Epithelial cell of esophagus (primary cell): ENCODE results near the gene TCP11L2.

Experiments
- DNase-seq: peaks from one replicate; pipeline ENCODE4 v3.0.0; 2010; ENCODE audit warnings: low read depth
- H3K4me3 ChIP-seq: 2 replicates; pipeline ENCODE4 v1.5.1; 2011; ENCODE audit warnings: mild to moderate bottlenecking, low read length, control low read depth
- CTCF ChIP-seq: IDR thresholded peaks from 2 replicates; pipeline ENCODE4 v1.5.1; 2011; ENCODE audit warnings: low read depth, mild to moderate bottlenecking, low read length, control low read depth, inconsistent platforms; ENCODE audit not compliant: insufficient read depth; ENCODE audit errors: missing control alignments

TCP11L2 gene

GRCh38 chr12:106304797-106305196, 2.3 kb downstream of the TCP11L2 start:
- no peak overlapping the region for H3K4me3 ChIP-seq
- no peak for TF ChIP-seq CTCF
- no peak for DNase-seq

GRCh38 chr12:106305376-106305775, 2.8 kb downstream of the TCP11L2 start:
- TF ChIP-seq CTCF, result peak; percentile 11
- DNase-seq, result peak; percentile 65
- no peak overlapping the region for H3K4me3 ChIP-seq

- TF ChIP-seq CTCF, result no peak
- no peak overlapping the region for H3K4me3 ChIP-seq
- no peak for DNase-seq
Measured at GRCh38 chr12:106307181-106307580, 4.6 kb downstream of the TCP11L2 start.

GRCh38 chr12:106308121-106308520, 5.6 kb downstream of the TCP11L2 start:
- DNase-seq, result no peak
- no peak overlapping the region for H3K4me3 ChIP-seq
- no peak for TF ChIP-seq CTCF

GRCh38 chr12:106308611-106309010, 6.1 kb downstream of the TCP11L2 start:
- H3K4me3 ChIP-seq, result no peak overlapping the region
- DNase-seq, result no peak
- no peak for TF ChIP-seq CTCF

- no peak overlapping the region for H3K4me3 ChIP-seq
- no peak for TF ChIP-seq CTCF
- peak; percentile 49 for DNase-seq
Measured at GRCh38 chr12:106309671-106310505, 7.4 kb downstream of the TCP11L2 start.

GRCh38 chr12:106310687-106311086, 8.2 kb downstream of the TCP11L2 start:
- H3K4me3 ChIP-seq, result no peak overlapping the region
- no peak for TF ChIP-seq CTCF
- no peak for DNase-seq
